IMR-90 (cell line): ENCODE measurements around the gene BCAR1. TPM values are rescaled to one million over a fixed set of nuclear protein-coding genes. Genes with fewer than 3 reads are reported as not detected.

Experiments used
- ATAC-seq: fragments of 200-7000 bp; cut with Tn5 transposase; 2 replicates; pipeline ENCODE4 v1.9.1; 2020; ENCODE audit warnings: low read depth, mild to moderate bottlenecking, moderate library complexity
- BruUV-seq: library from RNA; stranded (reverse); fragments of 400-500 nt; replicated peaks from 2 replicates; lab custom pipeline; 2021; lab: Mats Ljungman, UMichigan
- CTCF ChIA-PET: fragments of 300-600 bp; formaldehyde crosslinking; extraction: SDS; loops from one replicate; lab custom pipeline; 2021; ENCODE audit warnings: antibody characterized with exemption; lab: Yijun Ruan, JAX
- POLR2A ChIA-PET: fragments of 300-600 bp; sonication (Branson Sonifier 250); formaldehyde crosslinking; loops from one replicate; lab custom pipeline; 2022; ENCODE audit warnings: antibody characterized with exemption; ENCODE audit not compliant: unreplicated experiment; lab: Charles Lee
- DNase-seq: peaks from one replicate; pipeline ENCODE4 v3.0.0; 2013
- H2AFZ ChIP-seq: replicated peaks from 2 replicates; pipeline ENCODE3; 2013; ENCODE audit warnings: low read length, mild to moderate bottlenecking; ENCODE audit not compliant: poor library complexity
- H2AK5ac ChIP-seq: 2 replicates; pipeline ENCODE4 v1.6.1; 2013; ENCODE audit warnings: low read depth, low read length, inconsistent platforms
- H2AK9ac ChIP-seq: replicated peaks from 2 replicates; pipeline ENCODE3; 2013; ENCODE audit warnings: mild to moderate bottlenecking, low read depth, low read length, moderate library complexity; ENCODE audit not compliant: poor library complexity
- H2BK120ac ChIP-seq: 2 replicates; pipeline ENCODE4 v1.6.1; 2013; ENCODE audit warnings: low read depth, low read length, inconsistent platforms
- H2BK15ac ChIP-seq: 3 replicates; pipeline ENCODE4 v1.6.1; 2013; ENCODE audit warnings: low read depth, low read length, inconsistent platforms
- H2BK20ac ChIP-seq: 2 replicates; pipeline ENCODE4 v1.6.1; 2013; ENCODE audit warnings: low read depth, mild to moderate bottlenecking, inconsistent platforms, low read length, moderate library complexity
- H2BK5ac ChIP-seq: 2 replicates; pipeline ENCODE4 v1.6.1; 2013; ENCODE audit warnings: mild to moderate bottlenecking, low read depth, low read length, inconsistent platforms; ENCODE audit not compliant: poor library complexity, severe bottlenecking
- H3K14ac ChIP-seq: replicated peaks from 2 replicates; pipeline ENCODE4 v1.6.1; 2013; ENCODE audit warnings: low read depth, low read length, inconsistent platforms
- H3K18ac ChIP-seq: 2 replicates; pipeline ENCODE4 v1.6.1; 2013; ENCODE audit warnings: low read depth, low read length, control low read depth
- H3K23ac ChIP-seq: 2 replicates; pipeline ENCODE4 v1.6.1; 2013; ENCODE audit warnings: low read depth, low read length, inconsistent platforms
- H3K27ac ChIP-seq: 2 replicates; pipeline ENCODE4 v1.5.1; 2013; ENCODE audit warnings: mild to moderate bottlenecking, control low read depth, low read length; ENCODE audit not compliant: insufficient read depth
- H3K27me3 ChIP-seq: 2 replicates; pipeline ENCODE4 v1.6.1; 2013; ENCODE audit warnings: low read length; ENCODE audit not compliant: control insufficient read depth, insufficient read depth
- H3K36me3 ChIP-seq: 2 replicates; pipeline ENCODE4 v1.6.1; 2013; ENCODE audit warnings: low read length, mixed read lengths; ENCODE audit not compliant: control insufficient read depth, insufficient read depth
- H3K4ac ChIP-seq: 2 replicates; pipeline ENCODE4 v1.6.1; 2013; ENCODE audit warnings: low read depth, low read length, inconsistent platforms
- H3K4me1 ChIP-seq: 2 replicates; pipeline ENCODE4 v1.6.1; 2013; ENCODE audit warnings: low read length, mixed read lengths; ENCODE audit not compliant: control insufficient read depth, insufficient read depth
- H3K4me2 ChIP-seq: 2 replicates; pipeline ENCODE4 v1.6.1; 2013; ENCODE audit warnings: low read depth, mild to moderate bottlenecking, control low read depth, low read length, moderate library complexity
- H3K4me3 ChIP-seq: 2 replicates; pipeline ENCODE4 v1.5.1; 2013; ENCODE audit warnings: low read depth, mild to moderate bottlenecking, control low read depth, low read length, moderate library complexity; ENCODE audit not compliant: insufficient read depth
- H3K56ac ChIP-seq: 2 replicates; pipeline ENCODE4 v1.6.1; 2013; ENCODE audit warnings: low read length, inconsistent platforms; ENCODE audit not compliant: insufficient read depth; ENCODE audit errors: extremely low read depth
- H3K79me1 ChIP-seq, 2 experiments: 2 replicates each; pipeline ENCODE4 v1.6.1; 2013; ENCODE audit warnings: low read length in 2 of 2, inconsistent platforms in 1 of 2, low read depth in 1 of 2
- H3K9ac ChIP-seq: 2 replicates; pipeline ENCODE4 v1.6.1; 2013; ENCODE audit warnings: low read depth, low read length, control low read depth
- H3K9me1 ChIP-seq: 2 replicates; pipeline ENCODE4 v1.6.1; 2013; ENCODE audit warnings: low read length, inconsistent platforms; ENCODE audit not compliant: insufficient read depth
- H3K9me3 ChIP-seq: 2 replicates; pipeline ENCODE4 v1.6.1; 2013; ENCODE audit warnings: low read length; ENCODE audit not compliant: control insufficient read depth, insufficient read depth
- H4K20me1 ChIP-seq: 2 replicates; pipeline ENCODE4 v1.6.1; 2013; ENCODE audit warnings: low read length, inconsistent platforms; ENCODE audit not compliant: insufficient read depth
- H4K5ac ChIP-seq: 2 replicates; pipeline ENCODE4 v1.6.1; 2013; ENCODE audit warnings: mild to moderate bottlenecking, low read depth, low read length, control low read depth
- H4K8ac ChIP-seq, 2 experiments: 2 replicates each; pipeline ENCODE4 v1.6.1; 2013; ENCODE audit warnings: low read depth in 2 of 2, low read length in 2 of 2, control low read depth in 1 of 2, inconsistent platforms in 1 of 2
- H4K91ac ChIP-seq: 2 replicates; pipeline ENCODE4 v1.6.1; 2013; ENCODE audit warnings: low read depth, low read length, inconsistent platforms; ENCODE audit not compliant: insufficient read depth
- MAZ ChIP-seq: IDR thresholded peaks from 2 replicates; pipeline ENCODE4 v1.6.1; 2012; ENCODE audit warnings: low read depth, mild to moderate bottlenecking, low read length, improper control_type of control experiment, moderate library complexity, borderline replicate concordance
- MXI1 ChIP-seq: IDR thresholded peaks from 2 replicates; pipeline ENCODE4 v1.6.1; 2012; ENCODE audit warnings: low read depth, mild to moderate bottlenecking, low read length, moderate library complexity, borderline replicate concordance
- NFE2L2 ChIP-seq: fragments of 150-350 bp; IDR thresholded peaks from 2 replicates; pipeline ENCODE4 v1.6.1; 2016; ENCODE audit warnings: low read depth, mild to moderate bottlenecking, low read length
- RAD21 ChIP-seq: IDR thresholded peaks from 2 replicates; pipeline ENCODE4 v1.6.1; 2012; ENCODE audit warnings: low read length, improper control_type of control experiment
- SMC3 ChIP-seq: fragments of 150-350 bp; IDR thresholded peaks from 2 replicates; pipeline ENCODE4 v1.6.1; 2016; ENCODE audit warnings: low read depth, mild to moderate bottlenecking, antibody characterized with exemption, low read length, moderate library complexity
- WGBS, 2 experiments: methylation state at CpG; one replicate each; pipeline versions ENCODE4 v1.1.5 to v1.1.7; 2013; ENCODE audit warnings: missing lambda C conversion rate in 2 of 2; ENCODE audit not compliant: insufficient read length in 1 of 2; ENCODE audit errors: extremely low coverage in 2 of 2; 5-methylcytosine and 5-hydroxymethylcytosine counted together
- dilution Hi-C: fragments of 300-500 bp; cut with HindIII; formaldehyde crosslinking; loops from one replicate; pipeline ENCODE4 v1.14.3; 2018; ENCODE audit warnings: low sequenced_read_pairs; ENCODE audit not compliant: unreplicated experiment
- in situ Hi-C: fragments of 300-500 bp; cut with MboI; formaldehyde crosslinking; loops from 3 replicates; pipeline ENCODE4 v1.14.3; 2019; ENCODE audit warnings: low sequenced_read_pairs, inconsistent platforms, mixed read lengths
- intact Hi-C: fragments of 100-400 bp; cut with micrococcal nuclease; formaldehyde crosslinking; loops from 2 replicates; pipeline ENCODE4 v1.10.0; 2022
- polyA plus RNA-seq, 3 experiments: library from polyadenylated mRNA; depleted of rRNA; stranded (reverse); fragments of >200 nt; gene quantifications; 2 replicates each; pipeline ENCODE4 v1.2.3, GENCODE V29; 2012; ENCODE audit warnings: low replicate concordance in 1 of 3
- total RNA-seq: library from RNA; depleted of rRNA; stranded (reverse); fragments of >200 nt; gene quantifications from 2 replicates; pipeline ENCODE4 v1.2.3, GENCODE V29; 2012
- TF ChIP-seq, protein P1 (sequence below): conservative IDR thresholded peaks from 2 replicates; pipeline ENCODE4 v1.5.1; 2012; ENCODE audit warnings: mild to moderate bottlenecking, low read depth, low read length, improper control_type of control experiment

The BCAR1 gene
- total and polyA plus RNA-seq, 2 of the 4 experiments (the other 2 are of a cell fraction): 18.1 to 99.4 TPM

DNA sequence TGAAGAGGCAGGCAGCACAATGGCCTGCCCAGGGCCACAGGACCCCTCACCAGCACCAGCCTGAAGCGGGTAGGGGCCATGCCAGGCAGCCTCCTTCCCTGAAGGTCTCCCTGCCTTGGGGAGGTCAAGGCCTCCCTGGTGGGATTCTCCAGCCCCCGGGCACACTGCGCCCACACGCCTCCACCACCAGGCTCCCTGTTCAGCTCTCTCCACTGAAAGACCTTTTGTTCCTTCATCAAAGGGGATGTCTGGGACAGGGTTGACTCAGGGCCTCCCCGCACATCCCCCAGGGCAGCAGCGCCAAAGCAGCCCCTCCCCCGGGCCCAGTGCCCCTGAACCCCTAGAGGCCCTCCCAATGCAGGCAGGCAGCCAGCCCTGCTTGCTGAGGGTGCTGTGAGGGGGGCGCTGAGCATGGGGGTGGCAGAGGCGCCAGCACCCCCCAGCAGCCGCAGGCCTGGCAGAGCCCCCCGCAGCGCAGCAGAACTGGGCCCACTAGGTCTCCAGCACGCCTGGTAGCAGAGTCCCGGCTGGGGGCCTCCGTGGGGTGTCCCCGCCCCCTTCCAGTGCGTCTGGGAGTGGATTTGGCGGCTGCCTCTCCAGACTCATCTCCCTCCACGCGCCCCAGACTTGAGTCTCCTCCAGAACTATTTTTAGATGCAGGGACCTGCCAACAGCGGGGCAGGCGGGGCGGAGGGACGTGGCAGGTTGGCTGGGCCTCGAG is 13.1 kb downstream of the BCAR1 start:
- WGBS, 2 experiments: 11% methylated on average over 5 of the region's 25 CpGs; no CpG with 5 or more reads in 1 of the 2 experiments
- dilution Hi-C loops (no loop called here), in situ Hi-C loops (no loop called here), intact Hi-C loops (no loop called here)
- Histone ChIP-seq H3K79me1 (peaks cover 10 to 58% of the 10 kb centered on the region in 2 experiments; a peak in 3 of 4 replicates), H4K91ac (peak overlapping the region; percentile 93), H2BK120ac (peak overlapping the region; percentile 75; the same call in 1 of the 2 replicates), H2AK9ac (peak overlapping the region; percentile 98), H3K4me1 (peaks cover 33% of the 10 kb centered on the region), H3K23ac (peak overlapping the region; percentile 85), H2BK20ac (0 out of 2 replicates have a peak overlapping the region, but pooled peaks have one; percentile 18), H3K56ac (no peak overlapping the region), H2BK5ac (peak overlapping the region; percentile 94), H3K4me3 (no peak overlapping the region), H2AFZ (peak overlapping the region; percentile 71), H3K14ac (peak overlapping the region; percentile 74), H3K4me2 (peak overlapping the region; percentile 10; the same call in 1 of the 2 replicates), H3K9me3 (no peaks in the 10 kb centered on the region), H3K4ac (peak overlapping the region; percentile 95), H4K8ac (peak overlapping the region; percentile 64 to 86; a peak in 3 of 4 replicates), H2AK5ac (peak overlapping the region; percentile 94), H2BK15ac (peak overlapping the region; percentile 80; the same call in 1 of the 3 replicates), H4K5ac (peak overlapping the region; percentile 28; the same call in 1 of the 2 replicates), H3K18ac (peak overlapping the region; percentile 40; the same call in 1 of the 2 replicates), H3K36me3 (peaks cover 75% of the 10 kb centered on the region), H3K9me1 (peaks cover 10% of the 10 kb centered on the region), H4K20me1 (peaks cover 90% of the 10 kb centered on the region), H3K27me3 (no peaks in the 10 kb centered on the region), H3K27ac (peak overlapping the region; percentile 87), H3K9ac (peak overlapping the region; percentile 45)
- peak; percentile 91 for DNase-seq
- TF ChIP-seq RAD21 (peak; percentile 10; the same call in 1 of the 2 replicates), MAZ (peak; percentile 79), SMC3 (peak; percentile 14; the same call in 1 of the 2 replicates), MXI1 (peak; percentile 84), NFE2L2 (no peak)
- TF ChIP-seq, protein P1, sequence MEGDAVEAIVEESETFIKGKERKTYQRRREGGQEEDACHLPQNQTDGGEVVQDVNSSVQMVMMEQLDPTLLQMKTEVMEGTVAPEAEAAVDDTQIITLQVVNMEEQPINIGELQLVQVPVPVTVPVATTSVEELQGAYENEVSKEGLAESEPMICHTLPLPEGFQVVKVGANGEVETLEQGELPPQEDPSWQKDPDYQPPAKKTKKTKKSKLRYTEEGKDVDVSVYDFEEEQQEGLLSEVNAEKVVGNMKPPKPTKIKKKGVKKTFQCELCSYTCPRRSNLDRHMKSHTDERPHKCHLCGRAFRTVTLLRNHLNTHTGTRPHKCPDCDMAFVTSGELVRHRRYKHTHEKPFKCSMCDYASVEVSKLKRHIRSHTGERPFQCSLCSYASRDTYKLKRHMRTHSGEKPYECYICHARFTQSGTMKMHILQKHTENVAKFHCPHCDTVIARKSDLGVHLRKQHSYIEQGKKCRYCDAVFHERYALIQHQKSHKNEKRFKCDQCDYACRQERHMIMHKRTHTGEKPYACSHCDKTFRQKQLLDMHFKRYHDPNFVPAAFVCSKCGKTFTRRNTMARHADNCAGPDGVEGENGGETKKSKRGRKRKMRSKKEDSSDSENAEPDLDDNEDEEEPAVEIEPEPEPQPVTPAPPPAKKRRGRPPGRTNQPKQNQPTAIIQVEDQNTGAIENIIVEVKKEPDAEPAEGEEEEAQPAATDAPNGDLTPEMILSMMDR: no peak
- ChIA-PET POLR2A (no interaction called here), CTCF (interaction anchor here (1.1 kb wide), 2 partner anchors 67 to 169 kb away, joined by 3 read pairs; no protein-coding TSS in a partner anchor)
- peak; percentile 77 for ATAC-seq
- no TSS peak for BruUV-seq
